Body of pancreas (tissue), 4 donors: ENCODE measurements around the gene GPSM3.
"Not testable (repeated sequence)": the region's sequence is repeated elsewhere in the genome, so short reads cannot be mapped to it uniquely, and the experiment has no call there.

Experiments
- POLR2A ChIP-seq, 3 donors: fragments of 450-650 bp; IDR thresholded peaks; one replicate each; pipeline ENCODE4 v1.6.1; 2016; ENCODE audit warnings: antibody characterized with exemption in 3 of 3, mild to moderate bottlenecking in 2 of 3
- TF ChIP-seq, protein P1 (sequence below), 7 experiments: fragments of 450-650 bp in 4 of 7; fragments of 200-600 bp in 3 of 7; sonication (generic) in 3 of 7; IDR thresholded peaks; one replicate each; pipeline ENCODE4 v1.5.1; 2016 to 2019; ENCODE audit warnings: antibody characterized with exemption in 7 of 7

DNA sequence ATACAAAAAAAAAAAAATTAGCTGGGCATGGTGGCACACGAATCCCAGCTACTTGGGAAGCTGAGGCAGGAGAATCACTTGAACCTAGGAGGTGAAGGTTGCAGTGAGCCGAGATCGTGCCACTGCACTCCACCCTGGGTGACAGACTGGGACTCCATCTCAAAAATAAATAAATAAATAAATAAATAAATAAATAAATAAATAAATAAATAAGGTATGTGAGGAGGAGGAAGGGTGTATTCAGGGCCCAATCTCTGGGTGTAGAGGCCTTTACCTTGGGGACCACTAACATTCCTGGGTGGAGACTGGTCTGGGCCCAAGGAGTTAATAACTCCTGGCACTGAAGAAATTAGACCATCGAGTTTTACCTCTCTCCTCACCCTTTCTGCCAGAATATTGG is 19.0 kb upstream of the GPSM3 start:
- TF ChIP-seq, protein P1, sequence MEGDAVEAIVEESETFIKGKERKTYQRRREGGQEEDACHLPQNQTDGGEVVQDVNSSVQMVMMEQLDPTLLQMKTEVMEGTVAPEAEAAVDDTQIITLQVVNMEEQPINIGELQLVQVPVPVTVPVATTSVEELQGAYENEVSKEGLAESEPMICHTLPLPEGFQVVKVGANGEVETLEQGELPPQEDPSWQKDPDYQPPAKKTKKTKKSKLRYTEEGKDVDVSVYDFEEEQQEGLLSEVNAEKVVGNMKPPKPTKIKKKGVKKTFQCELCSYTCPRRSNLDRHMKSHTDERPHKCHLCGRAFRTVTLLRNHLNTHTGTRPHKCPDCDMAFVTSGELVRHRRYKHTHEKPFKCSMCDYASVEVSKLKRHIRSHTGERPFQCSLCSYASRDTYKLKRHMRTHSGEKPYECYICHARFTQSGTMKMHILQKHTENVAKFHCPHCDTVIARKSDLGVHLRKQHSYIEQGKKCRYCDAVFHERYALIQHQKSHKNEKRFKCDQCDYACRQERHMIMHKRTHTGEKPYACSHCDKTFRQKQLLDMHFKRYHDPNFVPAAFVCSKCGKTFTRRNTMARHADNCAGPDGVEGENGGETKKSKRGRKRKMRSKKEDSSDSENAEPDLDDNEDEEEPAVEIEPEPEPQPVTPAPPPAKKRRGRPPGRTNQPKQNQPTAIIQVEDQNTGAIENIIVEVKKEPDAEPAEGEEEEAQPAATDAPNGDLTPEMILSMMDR (IDR thresholded peaks at IDR 0.05) = not testable (repeated sequence)
- not testable (repeated sequence) for TF ChIP-seq POLR2A (IDR thresholded peaks at IDR 0.05)
